Measurements from ENCODE around the gene SMR3A. TPM values are rescaled to one million over a fixed set of nuclear protein-coding genes. Genes with fewer than 3 reads are reported as not detected.

The SMR3A gene
- total RNA-seq, 1 experiment from 2014 or later, result not detected

- DNase-seq (ENCODE audit: low spot score) (no peak), ATAC-seq (no peak)
- ChIA-PET POLR2A (no interaction called here), CTCF (no interaction called here)
- Mint-ChIP-seq H3K36me3 (no peaks in the 10 kb centered on the region), H3K27me3 (ENCODE audit: low read depth) (no peaks in the 10 kb centered on the region), H3K4me1 (no peaks in the 10 kb centered on the region), H3K27ac (no peak overlapping the region), H3K9me3 (no peaks in the 10 kb centered on the region), H3K4me3 (no peak overlapping the region)
- TF ChIP-seq ARID4B (CRISPR knock-in tag; IDR thresholded peaks at IDR 0.05; ENCODE audit: borderline replicate concordance) (no peak), ZNF219 (CRISPR knock-in tag; IDR thresholded peaks at IDR 0.05; ENCODE audit: borderline replicate concordance) (no peak), ZNF396 (CRISPR knock-in tag; IDR thresholded peaks at IDR 0.05; ENCODE audit: borderline replicate concordance) (no peak), TP53 (CRISPR knock-in tag; IDR thresholded peaks at IDR 0.05) (no peak), RELA (CRISPR knock-in tag; IDR thresholded peaks at IDR 0.05; ENCODE audit: borderline replicate concordance) (no peak), ATF1 (CRISPR knock-in tag; IDR thresholded peaks at IDR 0.05) (no peak), AFF4 (CRISPR knock-in tag; IDR thresholded peaks at IDR 0.05; ENCODE audit: borderline replicate concordance) (no peak), KAT7 (CRISPR knock-in tag; IDR thresholded peaks at IDR 0.05; ENCODE audit: borderline replicate concordance) (no peak), E2F4 (CRISPR knock-in tag; IDR thresholded peaks at IDR 0.05; ENCODE audit: borderline replicate concordance, low read depth) (no peak), FOXP4 (CRISPR knock-in tag; IDR thresholded peaks at IDR 0.05) (no peak), ETV6 (CRISPR knock-in tag; IDR thresholded peaks at IDR 0.05) (no peak)
These were observed 24.5 kb upstream of the SMR3A start for GRCh38 chr4:70336043-70336442.

GRCh38 chr4:70337886-70338420, 22.6 kb upstream of the SMR3A start:
- ChIA-PET POLR2A (no interaction called here), CTCF (no interaction called here)
- H3K4me3 Mint-ChIP-seq, result no peak overlapping the region
- ATAC-seq (no peak), DNase-seq (ENCODE audit: low spot score) (no peak)
- H3K27me3 Mint-ChIP-seq (ENCODE audit: low read depth), result no peaks in the 10 kb centered on the region
- H3K9me3 Mint-ChIP-seq, result no peaks in the 10 kb centered on the region
- peaks cover 2% of the 10 kb centered on the region; the same call in 1 of the 2 replicates for H3K4me1 Mint-ChIP-seq
- H3K36me3 Mint-ChIP-seq, result no peaks in the 10 kb centered on the region
- no peak overlapping the region for H3K27ac Mint-ChIP-seq
- no peak for TF ChIP-seq SMAD4 (CRISPR knock-in tag; IDR thresholded peaks at IDR 0.05)
- no peak for TF ChIP-seq ZMAT4 (CRISPR knock-in tag; IDR thresholded peaks at IDR 0.05)
- TF ChIP-seq ATF2 (CRISPR knock-in tag; IDR thresholded peaks at IDR 0.05; ENCODE audit: borderline replicate concordance, low read depth), result no peak
- no peak for TF ChIP-seq RORB (CRISPR knock-in tag; IDR thresholded peaks at IDR 0.05)
- no peak for TF ChIP-seq ATF6 (CRISPR knock-in tag; IDR thresholded peaks at IDR 0.05)
- no peak for TF ChIP-seq MAX (CRISPR knock-in tag; IDR thresholded peaks at IDR 0.05)

All from WTC11 (cell line).